GM19397 (cell line): ENCODE results near the gene SLC30A2.

Source experiments
- ATAC-seq: cut with Tn5 transposase; IDR thresholded peaks from one replicate; pipeline ENCODE4 v1.9.1; 2021; ENCODE audit warnings: mild to moderate bottlenecking, moderate library complexity; ENCODE audit not compliant: unreplicated experiment

Gene SLC30A2

DNA sequence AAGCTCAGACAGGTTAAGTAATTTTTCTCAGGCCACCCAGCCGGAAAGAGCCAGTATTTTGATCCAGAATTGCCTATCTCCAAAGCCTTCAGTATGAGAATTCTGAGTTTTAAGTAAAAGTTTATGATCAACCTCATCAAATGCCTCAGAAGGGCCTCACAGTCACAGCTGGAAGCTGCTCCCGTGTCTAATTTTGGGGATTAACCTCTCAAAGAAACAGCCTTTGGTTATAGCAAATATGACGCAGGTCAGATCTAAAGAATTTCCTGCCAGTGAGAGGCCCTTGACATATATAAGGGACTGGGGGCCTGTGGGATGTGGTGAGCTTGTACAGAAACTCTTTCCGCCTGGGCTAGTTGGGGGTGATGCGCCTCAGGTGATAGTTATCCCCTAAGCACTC, 22.1 kb downstream of the SLC30A2 start:
- no peak for ATAC-seq

DNA sequence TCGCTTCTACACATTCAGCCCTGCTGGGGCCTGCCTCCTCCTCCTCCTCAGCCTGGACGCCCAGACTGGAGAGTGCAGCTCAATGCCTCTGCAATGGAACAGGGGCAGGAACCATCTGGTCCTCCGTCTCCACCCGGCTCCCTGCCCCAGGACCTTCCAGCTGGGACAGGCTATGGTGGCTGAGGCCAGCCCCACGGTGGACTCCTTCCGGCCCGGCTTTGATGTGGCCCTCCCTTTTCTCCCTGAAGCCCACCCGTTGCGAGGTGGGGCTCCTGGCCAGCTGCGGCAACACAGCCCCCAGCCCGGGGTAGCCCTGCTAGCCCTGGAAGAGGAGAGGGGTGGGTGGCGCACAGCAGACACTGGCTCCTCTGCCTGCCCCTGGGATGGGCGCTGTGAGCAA, 22.9 kb downstream of the SLC30A2 start:
- ATAC-seq, result no peak

DNA sequence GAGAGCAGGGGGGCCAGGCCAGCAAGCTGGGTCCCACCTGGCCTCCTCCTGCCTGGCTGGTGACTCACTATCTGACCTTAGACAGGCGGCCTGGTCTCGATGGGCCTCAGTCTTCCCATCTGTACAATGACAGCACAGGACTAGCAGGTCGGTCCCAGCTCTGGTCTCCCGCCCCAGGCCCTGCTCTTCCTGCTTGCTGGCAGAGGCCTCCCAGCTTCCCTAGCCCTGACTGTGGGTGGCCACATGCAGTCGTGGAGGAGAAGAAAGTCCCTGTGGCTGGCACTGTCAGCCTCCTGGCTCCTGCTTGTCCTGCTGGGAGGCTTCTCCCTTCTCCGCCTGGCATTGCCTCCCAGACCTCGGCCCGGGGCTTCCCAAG, 23.5 kb downstream of the SLC30A2 start:
- no peak for ATAC-seq

DNA sequence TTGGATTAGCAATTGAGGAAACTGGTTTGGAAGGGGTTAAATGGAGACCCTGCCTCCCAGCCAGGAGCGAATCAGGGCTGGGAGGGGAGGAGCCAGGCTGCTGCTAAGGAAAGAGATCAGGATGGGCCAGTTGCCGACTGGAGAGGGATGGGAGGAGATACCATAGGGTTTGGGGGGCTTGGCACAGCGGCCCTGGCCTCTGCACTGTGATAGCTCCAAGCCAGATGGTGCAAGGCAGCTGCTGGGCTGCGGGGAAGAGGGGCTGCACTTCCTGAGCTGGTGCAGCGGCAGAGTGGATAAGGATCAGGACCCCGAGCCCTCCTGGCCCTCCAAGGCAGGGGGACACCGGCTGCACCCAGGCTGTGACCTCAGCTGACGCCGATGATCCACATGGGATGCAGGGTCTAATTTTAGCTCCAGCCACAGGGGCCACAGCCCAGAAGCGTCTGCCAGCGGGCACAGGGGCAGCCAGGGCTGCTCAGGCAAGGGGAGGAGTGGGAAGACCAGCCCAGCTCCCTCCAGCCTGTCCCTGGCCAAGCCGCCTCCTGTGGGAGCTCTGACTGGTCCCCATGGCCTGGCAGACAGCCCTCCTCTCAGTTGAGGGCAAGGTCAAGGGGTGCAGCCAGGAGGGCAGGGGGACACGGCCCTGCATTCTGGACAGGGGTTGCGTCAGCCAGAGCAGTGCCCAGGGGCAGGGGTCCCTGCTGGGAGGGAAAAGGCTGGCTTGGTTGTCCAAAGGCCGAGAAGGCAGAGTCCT, 24.1 kb downstream of the SLC30A2 start, which contains the start of gene EXTL1:
Gene EXTL1 (plus strand): TSS at position 129 of the 757 bp plus-strand sequence. CDS start 872 bp downstream, outside the sequence.
- no peak for ATAC-seq

DNA sequence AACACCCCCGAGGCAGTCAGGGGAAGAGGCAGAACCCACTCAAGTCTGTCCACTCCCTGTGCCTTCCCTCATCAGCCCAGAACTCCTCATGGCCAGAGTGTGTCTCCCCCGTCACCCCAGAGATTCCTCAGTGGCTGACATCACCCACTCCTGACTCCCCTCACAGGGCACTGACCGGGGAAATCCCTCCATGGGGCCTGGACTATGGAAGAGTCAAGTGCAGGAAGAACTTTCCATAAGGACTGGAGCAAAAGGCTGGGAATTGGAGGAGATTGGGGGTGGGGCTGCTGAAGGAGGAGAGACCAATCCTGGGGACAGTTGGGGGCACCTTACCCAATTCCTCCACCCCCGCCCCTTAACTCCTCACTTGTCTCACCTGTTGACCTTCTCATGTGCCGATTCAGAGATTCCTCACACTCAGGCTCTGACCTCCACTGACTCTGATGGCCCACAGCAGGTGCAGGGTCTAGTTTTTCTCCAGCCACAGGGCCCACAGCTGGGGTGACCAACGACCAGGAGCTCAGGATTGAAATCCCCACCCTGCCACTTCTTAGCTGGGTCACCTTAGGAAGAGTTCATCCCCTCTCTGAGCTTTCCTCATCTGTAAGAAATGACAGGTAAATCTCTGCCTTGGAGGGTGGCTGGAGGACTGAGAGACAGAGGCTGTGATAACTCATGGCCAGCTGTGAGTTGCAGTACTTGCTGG, 24.8 kb downstream of the SLC30A2 start:
- ATAC-seq, result no peak

DNA sequence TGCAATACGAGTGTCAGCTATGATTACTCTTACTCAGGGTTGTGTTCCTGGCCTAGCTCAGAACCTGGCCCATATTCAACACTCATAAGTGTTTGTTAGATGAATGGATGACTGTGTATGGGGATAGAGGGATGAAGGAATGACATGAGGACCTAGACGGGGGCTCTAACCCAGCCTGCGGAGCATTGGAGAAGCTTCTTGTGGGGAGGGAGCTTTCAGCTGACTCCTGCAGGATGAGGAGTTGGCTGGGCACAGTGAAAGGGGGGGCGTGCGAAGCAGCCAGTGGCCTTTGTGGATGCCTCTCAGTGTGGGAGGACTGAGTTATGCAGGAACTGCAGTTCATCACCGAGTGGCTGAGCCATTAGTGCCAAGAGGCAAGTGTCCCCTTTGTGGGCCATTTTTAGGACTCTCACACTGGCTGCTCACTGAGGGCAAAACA, 25.6 kb downstream of the SLC30A2 start:
- ATAC-seq, result no peak

DNA sequence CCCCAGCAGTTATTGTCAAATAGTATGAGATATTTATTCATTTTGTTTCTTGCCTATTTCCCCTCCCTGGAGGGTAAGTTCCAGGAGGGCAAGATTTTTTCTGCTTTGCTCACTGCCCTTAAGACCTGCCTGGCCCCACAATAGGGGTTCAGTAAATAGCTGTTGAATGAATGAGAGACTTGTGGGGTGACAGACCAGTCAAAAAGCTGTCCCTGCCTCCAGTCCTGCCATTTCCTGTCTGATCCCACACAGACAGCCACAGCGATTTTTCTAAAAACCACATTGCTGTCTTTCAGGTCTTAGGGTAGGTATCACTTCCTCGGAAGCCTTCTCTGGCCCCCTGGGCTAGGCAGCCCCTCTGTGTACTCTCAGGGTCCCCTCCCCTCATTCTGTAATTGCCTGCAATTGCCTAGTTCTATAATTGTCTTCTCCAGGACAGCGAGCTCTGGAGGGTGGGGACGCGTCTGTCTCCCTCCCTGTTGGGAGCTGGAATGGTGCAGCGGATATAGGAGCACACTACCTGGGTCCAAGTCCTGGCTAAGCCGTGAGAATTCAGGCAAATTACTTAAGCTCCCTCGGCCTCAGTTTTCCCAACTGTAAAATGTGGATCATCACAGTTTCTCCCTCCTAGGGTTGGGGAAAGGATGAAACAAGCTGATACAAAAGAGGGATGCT, 26.1 kb downstream of the SLC30A2 start:
- ATAC-seq, result no peak

DNA sequence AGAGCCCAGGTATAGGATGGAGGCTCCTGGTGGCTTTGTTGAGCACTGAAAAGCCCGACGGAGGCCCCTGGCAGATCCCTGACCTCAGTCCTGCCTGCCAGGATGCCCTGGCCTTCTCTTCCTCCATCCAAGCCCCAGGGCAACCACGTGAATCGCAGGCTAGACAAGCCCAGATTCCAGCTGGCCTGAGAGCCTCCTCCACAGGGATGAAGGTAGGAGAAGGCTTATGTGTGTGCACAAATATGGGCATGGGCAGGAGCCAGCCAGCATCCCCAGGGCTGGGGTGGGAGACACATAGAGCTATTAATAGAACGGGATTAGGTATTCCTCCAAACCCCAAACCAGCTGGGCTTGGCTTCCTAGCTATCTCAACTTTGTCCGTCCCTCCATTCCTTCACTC, 28.3 kb downstream of the SLC30A2 start:
- ATAC-seq, result no peak

DNA sequence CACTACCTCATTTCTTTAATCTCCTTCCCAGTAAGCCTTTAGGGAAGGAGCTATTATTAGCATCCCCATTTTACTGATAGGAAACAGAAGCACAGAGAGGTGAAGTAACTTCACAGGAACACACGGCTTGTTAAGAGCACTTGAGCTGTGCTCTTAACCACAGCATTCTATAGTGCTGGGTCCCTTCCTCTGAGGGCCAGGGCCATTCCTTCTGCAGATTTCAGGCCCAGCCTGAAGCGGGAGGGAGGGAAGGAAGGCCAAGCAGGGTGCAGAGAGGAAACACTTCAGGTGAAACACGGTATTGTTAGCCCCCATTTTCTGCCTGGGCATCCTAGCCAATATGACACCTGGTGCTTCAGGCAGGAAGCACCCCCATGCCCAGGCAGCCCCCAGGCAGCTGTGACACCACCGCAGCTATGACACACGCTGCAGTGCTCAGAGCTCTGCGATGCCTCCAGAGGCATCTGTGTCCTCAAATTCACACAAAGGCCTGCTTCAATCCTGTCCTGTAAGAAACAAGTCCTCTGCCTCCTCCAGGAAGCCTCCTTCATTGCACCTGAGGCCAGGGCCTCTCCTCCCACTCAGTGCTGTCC, 28.9 kb downstream of the SLC30A2 start:
- ATAC-seq, result no peak

DNA sequence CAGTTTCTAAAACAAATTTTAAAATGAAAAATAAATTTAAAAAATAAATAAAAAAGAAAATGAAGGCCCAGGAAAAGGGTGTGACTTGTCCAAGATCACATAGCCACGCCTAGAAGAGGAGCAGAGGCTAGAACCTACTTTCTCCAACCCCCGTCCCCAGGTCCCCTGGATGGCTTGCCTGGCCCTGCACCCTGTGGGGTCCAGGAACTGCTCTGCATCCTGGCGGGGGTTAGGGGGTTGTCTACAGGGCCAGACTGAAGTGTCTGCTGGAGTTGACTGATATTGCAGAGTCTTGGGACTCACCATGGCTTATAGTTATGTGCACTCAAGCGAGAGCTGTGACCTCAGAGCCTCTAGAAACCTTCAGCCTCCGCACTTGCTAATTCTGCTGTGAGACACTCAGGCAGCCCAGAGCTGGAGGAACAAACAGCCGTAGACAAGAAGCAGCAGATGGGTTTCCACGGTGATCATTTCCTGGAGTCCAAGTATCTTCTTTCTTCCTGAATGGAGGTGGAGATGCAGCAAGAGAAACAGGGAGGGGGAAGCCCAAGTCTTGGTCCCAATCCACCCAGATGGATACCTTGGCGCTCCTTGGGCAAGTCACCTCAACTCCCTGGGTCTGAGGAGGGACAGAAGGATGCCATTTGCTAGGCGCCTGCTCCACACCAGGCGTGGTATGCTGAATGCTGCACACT, 29.5 kb downstream of the SLC30A2 start:
- no peak for ATAC-seq

DNA sequence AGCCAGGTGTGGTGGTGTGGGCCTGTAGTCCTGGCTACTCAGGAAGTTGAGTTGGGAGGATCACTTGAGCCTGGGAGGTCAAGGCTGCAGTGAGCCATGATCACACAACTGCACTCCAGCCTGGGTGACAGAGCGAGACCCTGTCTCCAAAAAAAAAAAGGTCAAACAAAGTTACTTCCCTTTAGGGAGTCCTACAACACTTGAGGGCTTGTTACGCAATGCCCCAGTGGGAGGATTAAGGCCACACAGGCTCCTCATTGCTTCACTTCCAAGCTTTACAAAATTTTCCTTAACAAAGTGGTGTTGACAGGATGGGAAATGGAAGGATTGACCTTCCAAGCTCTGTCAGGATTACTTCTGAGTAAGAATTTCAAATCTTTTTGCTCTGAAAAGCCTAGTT, 30.6 kb downstream of the SLC30A2 start:
- ATAC-seq, result no peak

DNA sequence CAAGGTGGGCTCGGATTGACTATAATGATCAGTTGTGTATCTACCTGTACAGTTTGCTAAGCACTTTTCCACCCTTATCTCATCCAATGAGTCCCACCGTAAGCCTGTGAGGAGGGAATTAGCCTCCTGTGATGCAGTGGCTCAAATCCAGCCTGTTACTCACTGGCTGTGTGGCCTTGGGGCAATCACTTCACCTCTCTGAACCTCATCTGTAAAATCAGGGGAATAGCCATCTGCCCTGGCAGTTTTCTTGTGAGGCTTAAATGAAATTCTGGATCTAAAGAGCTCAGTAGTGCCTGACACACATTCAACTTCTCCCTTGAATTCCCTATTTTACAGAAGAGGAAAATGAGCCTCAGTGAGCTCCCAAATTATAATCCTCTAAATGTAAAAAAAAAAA, 31.7 kb downstream of the SLC30A2 start:
- no peak for ATAC-seq

DNA sequence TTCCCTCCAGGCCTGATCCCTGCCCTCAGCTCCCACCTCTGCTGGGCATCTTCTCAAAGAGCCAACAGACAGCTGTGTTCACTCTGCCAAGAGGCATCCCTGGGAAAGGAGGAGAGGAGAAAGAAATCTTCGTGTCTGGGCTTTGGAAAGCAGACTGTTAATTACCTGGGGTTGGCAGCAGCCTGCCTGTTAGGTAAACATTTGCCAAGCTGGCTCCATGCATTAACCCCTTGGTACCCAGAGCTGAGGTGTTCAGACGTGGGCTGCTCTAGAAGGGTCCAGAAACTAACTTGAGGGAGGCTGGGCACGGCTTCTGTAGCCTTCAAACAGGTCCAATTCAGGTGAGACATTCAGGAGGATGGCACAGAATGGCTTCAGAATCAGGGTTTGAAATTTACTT, 33.1 kb downstream of the SLC30A2 start:
- ATAC-seq, result no peak

DNA sequence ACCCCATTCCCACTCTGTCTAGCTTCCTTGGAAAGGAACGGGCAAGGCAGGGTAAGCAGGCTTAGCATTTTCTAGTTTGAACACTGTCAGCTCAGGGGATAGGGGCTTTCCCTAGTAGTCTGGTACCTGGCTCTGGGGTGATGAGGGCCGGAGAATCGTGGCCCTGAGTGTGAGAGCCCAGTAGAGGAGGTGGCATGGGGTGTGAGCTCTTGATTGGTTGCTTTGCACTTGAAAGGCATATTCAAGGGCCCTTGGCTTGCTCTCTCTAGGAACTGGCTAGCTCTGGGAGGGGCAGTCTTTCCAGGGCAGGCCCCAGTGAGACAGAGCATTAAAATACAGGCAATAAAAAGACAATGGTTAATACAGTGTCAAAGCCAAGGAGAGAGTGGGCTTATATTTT, 35.1 kb downstream of the SLC30A2 start:
- ATAC-seq, result no peak

DNA sequence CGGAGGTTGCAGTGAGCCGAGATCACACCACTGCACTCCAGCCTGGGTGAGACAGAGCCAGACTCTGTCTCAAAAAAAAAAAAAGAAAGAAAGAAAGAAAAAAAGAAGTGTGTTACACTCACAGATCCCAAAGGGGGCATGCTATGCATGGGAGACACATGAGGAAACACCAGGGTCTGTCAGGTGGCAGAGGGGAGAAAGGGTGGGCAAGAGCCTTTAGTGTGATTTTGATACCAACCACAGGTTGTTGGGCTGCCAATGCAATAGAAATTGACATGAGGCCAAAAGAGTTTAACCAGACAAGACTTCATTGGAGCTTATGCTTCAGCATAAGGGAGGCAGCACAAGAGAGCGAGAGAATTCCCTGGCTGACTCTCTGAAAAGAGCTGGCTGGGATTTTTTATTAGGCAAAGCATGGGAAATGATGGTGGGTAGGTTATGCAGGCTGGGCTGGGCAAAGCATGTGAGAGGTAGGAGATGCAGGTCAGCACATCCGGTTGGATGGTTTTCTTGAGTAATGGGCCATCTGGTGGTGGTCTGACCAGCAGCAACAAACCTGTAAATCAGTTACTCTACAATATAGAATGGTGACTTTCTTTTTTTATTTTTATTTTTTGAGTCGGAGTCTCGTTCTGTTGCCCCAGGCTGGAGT, 36.0 kb downstream of the SLC30A2 start:
- ATAC-seq, result no peak

DNA sequence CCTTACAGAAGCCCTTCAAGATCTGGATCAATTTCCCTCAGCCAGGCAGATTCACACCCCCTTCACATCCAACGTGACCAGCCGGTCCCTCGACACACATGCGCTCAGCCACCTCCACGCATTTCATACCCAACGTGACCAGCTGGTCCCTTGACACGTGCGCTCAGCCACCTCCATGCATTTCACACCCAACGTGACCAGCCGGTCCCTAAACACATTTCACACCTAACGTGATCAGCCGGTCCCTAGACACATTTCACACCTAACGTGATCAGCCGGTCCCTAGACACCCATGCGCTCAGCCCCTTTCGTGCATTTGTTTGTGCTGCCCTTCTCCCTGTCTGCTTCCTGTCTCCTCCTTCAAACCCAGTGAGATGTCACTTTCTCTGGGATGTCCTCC, 39.2 kb downstream of the SLC30A2 start:
- no peak for ATAC-seq

DNA sequence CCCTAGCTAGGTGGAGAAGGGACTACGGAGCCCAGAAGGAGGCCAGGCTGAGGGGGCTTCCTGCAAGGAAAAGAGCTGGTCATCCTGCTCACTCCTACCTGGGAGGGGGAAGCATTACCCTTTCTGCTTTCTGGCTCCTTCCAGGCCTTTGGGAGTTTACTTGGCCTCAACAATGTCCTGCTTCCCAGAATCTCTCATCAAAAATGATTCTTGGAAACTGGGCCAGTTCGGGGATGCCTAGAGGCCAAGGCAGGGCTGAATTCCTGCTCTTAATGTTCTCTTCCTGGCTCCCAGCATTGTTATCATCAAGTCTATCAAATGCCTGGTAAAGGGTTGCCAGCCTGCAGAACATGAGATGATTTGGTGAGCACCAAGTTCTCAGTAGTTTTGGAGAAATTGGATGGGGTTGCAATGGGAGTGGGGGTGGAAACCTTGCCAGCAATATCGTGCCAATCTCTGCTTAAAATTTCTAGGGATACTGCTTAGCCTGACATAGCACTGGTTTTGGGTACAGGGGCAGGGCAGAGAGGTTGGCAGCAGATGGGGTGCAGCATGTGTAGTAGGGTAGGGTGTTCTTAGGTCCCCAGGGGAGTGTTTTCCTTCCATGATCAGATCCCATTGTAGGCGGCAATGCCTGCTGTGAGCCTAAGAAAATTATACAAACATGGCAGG, 40.3 kb downstream of the SLC30A2 start:
- ATAC-seq, result no peak

DNA sequence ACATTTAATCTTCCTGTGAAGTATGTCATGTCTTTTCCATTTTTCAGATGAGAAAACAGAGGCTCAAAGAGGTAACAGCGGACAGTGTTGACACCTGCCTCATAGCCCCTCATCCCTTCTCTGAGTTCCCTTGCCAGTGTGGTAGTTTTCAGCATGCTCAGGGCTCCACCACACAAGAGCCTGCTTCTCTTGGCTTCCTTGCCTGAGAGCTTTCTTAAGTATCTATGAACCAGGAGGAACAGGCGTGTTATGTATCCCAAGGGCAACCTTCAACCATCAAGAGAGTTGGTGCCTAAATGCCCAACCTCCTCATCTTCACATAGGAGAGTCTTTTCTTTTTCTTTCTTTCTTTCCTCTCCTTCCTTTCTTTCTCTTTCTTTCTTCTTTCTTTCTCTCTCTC, 42.2 kb downstream of the SLC30A2 start:
- ATAC-seq, result no peak

DNA sequence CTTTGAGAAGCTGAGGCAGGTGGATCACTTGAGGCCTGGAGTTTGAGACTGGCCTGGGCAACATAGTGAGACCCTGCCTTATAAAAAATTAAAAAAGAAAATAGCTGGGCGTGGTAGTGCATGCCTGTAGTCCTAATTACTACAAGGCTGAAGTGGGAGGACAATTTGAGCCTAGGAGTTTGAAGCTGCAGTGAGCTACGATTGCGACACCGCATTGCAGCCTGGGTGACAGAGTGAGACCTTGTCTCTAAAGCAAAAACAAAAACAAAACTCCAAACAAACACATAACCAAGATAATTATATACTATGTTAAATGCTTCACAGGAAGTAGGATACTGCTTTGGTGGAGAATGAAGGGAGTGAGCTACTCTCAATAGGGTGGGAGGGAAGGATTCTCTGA, 42.7 kb downstream of the SLC30A2 start:
- ATAC-seq, result no peak
